H54 (cell line): ENCODE results near the gene DTNB.
"Not testable (repeated sequence)": the region's sequence is repeated elsewhere in the genome, so short reads cannot be mapped to it uniquely, and the experiment has no call there.

Experiments used
- DNase-seq: peaks from one replicate; pipeline ENCODE4 v3.0.0; 2011; ENCODE audit warnings: low spot score, mixed read lengths; ENCODE audit not compliant: insufficient read length
- FAIRE-seq: peaks from 3 replicates; lab custom pipeline; 2011; peaks lifted over from hg19 to GRCh38; lab: Jason Lieb, UNC
- POLR2A ChIP-seq: IDR thresholded peaks from 2 replicates; pipeline ENCODE4 v1.6.1; 2011; ENCODE audit warnings: low read depth, mild to moderate bottlenecking, low read length

The DTNB gene

GRCh38 chr2:25666218-25666617, 7.2 kb downstream of the DTNB start:
- TF ChIP-seq POLR2A = no peak
- DNase-seq = no peak
- no peak for FAIRE-seq

- FAIRE-seq, DNase-seq: not testable (repeated sequence)
Observed at GRCh38 chr2:25665429-25665828, 7.9 kb downstream of the DTNB start.

GRCh38 chr2:25664965-25665307, 8.4 kb downstream of the DTNB start:
- DNase-seq = no peak
- TF ChIP-seq POLR2A = no peak
- FAIRE-seq = no peak

GRCh38 chr2:25664183-25664964, 9.0 kb downstream of the DTNB start:
- no peak for DNase-seq
- TF ChIP-seq POLR2A = no peak
- peak; percentile 92 for FAIRE-seq

- TF ChIP-seq POLR2A = no peak
- DNase-seq (no peak), FAIRE-seq (no peak)
Observed at GRCh38 chr2:25655316-25655715, 18.1 kb downstream of the DTNB start.

GRCh38 chr2:25654801-25655200, 18.6 kb downstream of the DTNB start:
- FAIRE-seq = no peak
- no peak for TF ChIP-seq POLR2A

GRCh38 chr2:25651782-25652455, 21.5 kb downstream of the DTNB start:
- FAIRE-seq = no peak
- DNase-seq = no peak
- no peak for TF ChIP-seq POLR2A

More at GRCh38 chr2:25654801-25655200, 18.6 kb downstream of the DTNB start:
- no peak for DNase-seq

- TF ChIP-seq POLR2A = no peak
- FAIRE-seq (no peak), DNase-seq (no peak)
Observed at GRCh38 chr2:25651066-25651465, 22.3 kb downstream of the DTNB start.

GRCh38 chr2:25650256-25650655, 23.1 kb downstream of the DTNB start:
- DNase-seq (no peak), FAIRE-seq (no peak)
- TF ChIP-seq POLR2A = no peak

GRCh38 chr2:25649786-25650185, 23.6 kb downstream of the DTNB start:
- DNase-seq = no peak

GRCh38 chr2:25642298-25642697, 31.1 kb downstream of the DTNB start:
- TF ChIP-seq POLR2A = no peak
- DNase-seq = no peak
- FAIRE-seq = no peak

More at GRCh38 chr2:25649786-25650185, 23.6 kb downstream of the DTNB start:
- no peak for FAIRE-seq
- no peak for TF ChIP-seq POLR2A

GRCh38 chr2:25639696-25640095, 33.7 kb downstream of the DTNB start:
- FAIRE-seq (no peak), DNase-seq (no peak)
- no peak for TF ChIP-seq POLR2A

- TF ChIP-seq POLR2A = no peak
- no peak for DNase-seq
- no peak for FAIRE-seq
Observed at GRCh38 chr2:25639131-25639530, 34.2 kb downstream of the DTNB start.

- no peak for FAIRE-seq
- DNase-seq = no peak
- no peak for TF ChIP-seq POLR2A
Observed at GRCh38 chr2:25635797-25636196, 37.6 kb downstream of the DTNB start.

- not testable (repeated sequence) for FAIRE-seq, DNase-seq
Observed at GRCh38 chr2:25633801-25634200, 39.6 kb downstream of the DTNB start.
